ACHN (cell line): ENCODE measurements around the gene SLC9A2.

Experiments
- DNase-seq: peaks from one replicate; pipeline ENCODE4 v3.0.0-alpha.2; 2015
- in situ Hi-C: cut with HindIII; loops from 2 replicates; pipeline ENCODE4 v1.10.0; 2017; ENCODE audit warnings: low sequenced_read_pairs, low pct_ligation_motif_present, low pct_unique_long_range_greater_than_20kb

The SLC9A2 gene

DNA sequence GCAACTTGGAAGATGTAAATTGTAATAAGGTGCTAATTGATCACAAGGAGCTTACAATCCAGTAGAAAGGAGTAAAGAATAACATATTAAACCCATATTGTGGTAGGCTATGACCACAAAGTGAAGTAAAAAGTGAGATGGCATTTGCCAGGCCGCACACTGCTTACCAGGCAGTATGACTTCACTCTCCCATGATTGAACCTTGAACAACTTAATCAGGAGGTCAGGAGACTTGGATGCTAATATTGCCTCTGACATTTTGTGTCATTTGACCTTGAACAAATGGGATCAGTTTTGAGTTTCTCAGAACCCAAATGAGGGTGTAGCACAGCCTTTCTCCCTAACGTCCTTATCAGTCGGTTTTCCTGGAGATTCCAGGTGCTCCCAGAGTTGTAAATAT is 44.0 kb downstream of the SLC9A2 start:
- in situ Hi-C loops: no loop called here
- DNase-seq: no peak

DNA sequence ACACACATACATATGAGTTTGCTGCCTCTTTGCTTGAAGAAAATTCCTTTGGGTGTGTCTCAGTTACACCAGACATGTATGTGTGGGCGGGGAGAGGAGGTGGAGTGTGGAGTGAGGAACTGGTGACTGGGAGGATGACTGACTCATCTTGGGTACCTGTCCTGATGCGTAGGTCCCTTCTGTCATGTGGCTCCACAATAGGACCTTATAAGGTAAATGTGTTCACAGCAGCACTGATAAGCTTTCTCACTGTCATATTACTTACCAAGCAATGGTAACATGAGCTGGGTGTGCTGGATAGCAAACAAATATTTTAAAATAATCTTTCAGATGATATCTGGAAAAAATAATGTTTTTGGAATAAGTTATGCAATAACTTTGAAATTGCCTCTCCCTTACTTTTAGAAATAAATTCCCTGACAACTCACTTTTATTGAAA is 45.1 kb downstream of the SLC9A2 start:
- in situ Hi-C loops: no loop called here
- DNase-seq: no peak

DNA sequence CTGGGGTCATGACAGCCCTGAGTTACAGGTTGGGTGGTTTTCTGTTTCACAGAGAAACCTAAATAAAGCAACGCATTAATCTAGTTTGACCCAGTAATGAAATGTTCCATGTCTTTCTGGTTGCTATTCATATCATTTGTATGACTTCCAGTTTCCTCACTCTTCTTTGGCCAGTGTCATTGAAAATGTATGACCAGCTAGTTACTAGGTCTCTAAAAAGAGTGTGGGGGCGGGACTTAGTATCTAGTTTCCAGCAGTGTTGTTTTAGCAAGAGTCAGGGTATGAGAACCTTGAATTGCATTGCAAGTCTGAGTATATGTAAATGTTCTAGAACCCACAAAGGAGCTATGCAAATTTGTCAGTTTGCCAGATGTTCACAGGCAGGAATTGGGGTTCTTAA is 47.7 kb downstream of the SLC9A2 start:
- in situ Hi-C loops: no loop called here
- DNase-seq: no peak

DNA sequence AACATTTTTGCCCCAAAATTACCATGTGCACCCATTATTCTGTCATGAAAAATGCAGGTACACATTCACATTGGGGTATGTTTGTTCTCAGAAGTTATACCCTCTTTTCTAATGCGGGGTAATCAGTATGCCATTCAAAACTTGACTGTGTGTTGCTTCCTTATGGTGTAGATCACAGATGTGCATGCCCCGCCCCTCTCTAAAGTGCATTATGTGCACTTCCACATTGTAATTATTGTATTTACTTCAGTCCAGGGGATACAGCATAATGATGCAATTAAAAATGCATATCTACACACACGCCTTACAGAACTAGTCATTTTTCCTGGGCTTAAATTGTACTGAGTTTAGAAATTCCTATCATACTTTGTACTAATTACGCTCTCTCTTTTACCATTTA is 48.8 kb downstream of the SLC9A2 start:
- DNase-seq: no peak
- in situ Hi-C loops: no loop called here

DNA sequence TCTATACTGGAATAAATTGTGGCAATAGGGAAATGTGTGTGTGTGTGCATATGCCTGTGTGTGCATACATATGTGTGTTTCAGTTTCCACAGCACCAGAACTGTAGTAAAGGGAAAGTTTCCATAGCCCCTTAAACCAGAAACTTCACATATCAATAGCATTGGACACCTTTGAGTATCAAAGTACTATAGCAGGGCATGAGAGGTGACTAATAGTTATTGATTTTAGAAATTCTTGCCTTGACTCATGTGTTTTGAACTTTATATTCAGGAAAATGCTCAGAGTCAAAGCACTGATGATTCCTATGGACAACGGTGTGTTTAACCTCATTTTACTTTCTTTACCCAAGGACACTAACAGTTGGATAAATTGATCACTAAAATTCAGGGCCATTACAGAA is 50.0 kb downstream of the SLC9A2 start:
- no peak for DNase-seq
- in situ Hi-C loops: no loop called here

DNA sequence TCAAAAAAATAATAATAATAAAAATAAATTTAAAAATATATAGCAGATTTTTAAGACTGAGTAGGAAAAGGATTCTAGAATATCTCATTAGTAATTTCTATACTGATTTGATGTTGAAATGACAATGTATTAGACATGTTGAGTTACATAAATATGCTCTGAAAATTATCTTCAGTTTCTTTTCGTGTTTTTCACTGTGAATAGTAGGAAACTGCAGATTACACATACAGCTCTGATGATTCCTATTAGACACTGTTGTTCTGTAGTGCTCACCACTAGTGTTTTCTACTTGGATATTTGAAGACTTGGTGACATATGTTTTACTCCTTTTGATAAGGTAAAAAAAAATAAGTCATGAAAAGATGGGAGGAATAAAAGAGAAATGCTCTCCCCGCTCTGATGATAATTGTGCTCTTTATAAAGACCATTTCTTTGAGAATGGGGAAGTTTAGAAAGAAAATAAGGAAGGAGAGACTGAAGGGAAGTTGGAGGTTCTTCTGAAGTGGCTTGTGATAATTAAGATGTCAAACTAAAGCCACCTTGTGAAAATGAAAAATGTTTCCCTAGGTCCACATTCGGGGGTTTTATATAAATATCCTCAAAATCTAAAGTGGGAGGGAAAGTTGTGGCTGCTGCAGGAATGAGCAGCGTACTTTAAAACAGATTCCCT is 52.9 kb downstream of the SLC9A2 start:
- no peak for DNase-seq

DNA sequence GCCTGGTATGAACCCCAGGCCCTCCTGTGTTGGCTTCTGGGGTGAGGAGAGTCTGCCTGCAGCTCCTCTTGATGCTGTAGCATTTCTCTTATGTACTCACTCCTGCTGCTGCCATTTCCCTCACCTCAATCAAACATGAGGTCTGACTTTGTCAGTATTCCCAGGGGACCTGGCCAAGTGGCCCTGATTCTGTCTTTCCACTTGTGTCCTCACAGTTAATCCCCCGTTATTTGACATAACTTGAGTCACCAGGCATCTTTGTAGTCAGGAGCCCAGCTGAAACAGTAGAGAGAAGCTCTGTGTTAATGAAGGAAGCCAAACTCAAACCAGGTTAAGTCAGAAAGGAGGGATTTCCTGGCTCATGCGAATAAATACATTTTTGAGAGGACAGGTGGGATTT is 55.0 kb downstream of the SLC9A2 start:
- in situ Hi-C loops: no loop called here
- DNase-seq: no peak

More for the DNA sequence above, 52.9 kb downstream of the SLC9A2 start:
- in situ Hi-C loops: no loop called here

DNA sequence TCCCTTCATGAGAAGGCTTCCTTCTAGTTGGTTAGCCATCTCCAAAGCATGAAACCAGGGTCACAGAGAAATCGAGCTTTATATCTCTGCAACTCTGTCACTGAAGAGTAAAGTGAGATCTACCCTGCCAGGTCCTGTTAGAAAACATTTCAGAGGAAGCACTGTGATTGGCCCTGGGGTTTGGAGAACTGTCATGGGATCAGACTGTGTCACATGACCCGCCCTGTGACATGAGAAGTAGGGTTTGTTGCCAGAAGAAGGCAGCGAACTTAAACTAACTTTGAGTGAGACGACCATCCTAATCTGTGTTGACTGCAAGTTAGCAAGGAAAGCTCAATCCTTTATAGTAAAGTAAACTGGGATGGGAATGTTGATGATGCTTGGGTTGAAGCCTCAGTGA is 55.5 kb downstream of the SLC9A2 start:
- no peak for DNase-seq
- in situ Hi-C loops: no loop called here

DNA sequence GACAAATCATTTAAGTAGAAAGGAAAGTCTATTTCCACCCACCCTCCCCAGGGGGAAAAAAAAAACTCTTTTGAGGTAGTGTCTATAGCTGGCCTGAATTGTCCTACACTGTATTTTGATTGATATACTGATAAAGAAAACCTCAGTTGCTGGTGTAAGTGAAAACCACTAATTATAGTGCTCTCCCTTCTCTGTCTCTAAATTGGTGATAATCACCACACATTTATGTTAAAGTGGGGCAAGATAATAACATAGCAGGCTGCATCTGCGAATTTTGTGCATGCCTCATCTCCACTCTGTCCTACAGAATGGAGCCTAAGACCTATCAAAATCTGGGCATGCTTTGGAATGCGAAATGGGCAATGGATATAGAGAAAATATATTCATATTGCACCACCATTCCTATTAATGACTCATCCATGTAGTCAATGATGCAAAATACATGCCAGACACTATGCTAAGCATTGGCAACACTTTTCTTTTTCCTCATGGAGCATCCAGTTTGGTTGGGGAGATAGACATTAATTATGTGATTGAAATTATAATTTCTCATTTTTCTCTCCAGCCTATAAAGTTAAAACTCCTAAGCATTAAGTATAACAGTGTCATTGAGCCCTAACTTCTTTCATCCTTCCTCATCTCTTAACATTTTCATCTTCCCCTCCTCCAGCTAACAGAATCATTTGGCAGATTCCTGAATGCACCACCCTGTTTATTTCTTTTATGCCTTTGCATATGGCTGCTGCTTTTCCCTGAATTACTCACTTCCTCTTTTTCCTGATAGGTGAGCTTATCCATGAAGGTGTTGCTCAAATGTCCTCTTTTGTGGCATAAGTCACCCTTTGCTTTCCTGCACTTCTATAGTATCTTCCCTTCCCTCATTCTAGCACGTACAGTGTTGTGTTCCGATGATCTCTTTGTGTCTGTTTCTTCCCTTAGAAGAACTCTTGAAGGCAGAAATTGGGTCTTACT is 58.2 kb downstream of the SLC9A2 start:
- in situ Hi-C loops: no loop called here

DNA sequence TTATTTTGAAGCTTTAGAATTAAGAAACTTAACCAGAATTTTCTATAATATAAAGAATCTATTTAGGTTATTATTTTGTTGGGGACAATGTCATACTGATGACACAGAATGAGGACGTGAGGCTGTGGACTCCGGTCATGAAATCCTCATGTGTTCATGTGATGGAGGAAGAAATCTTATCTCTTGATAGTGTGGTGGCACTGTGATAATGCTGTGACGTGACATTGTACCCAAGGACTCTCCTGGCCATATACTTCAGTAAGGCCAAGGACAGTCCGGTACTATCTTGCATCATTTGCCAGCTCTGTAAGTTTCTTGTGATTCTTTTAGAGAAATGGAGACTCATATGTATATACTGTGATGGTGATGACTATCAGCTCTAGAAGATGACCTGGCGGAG is 59.1 kb downstream of the SLC9A2 start:
- no peak for DNase-seq
- in situ Hi-C loops: no loop called here

More for the DNA sequence above, 58.2 kb downstream of the SLC9A2 start:
- no peak for DNase-seq

DNA sequence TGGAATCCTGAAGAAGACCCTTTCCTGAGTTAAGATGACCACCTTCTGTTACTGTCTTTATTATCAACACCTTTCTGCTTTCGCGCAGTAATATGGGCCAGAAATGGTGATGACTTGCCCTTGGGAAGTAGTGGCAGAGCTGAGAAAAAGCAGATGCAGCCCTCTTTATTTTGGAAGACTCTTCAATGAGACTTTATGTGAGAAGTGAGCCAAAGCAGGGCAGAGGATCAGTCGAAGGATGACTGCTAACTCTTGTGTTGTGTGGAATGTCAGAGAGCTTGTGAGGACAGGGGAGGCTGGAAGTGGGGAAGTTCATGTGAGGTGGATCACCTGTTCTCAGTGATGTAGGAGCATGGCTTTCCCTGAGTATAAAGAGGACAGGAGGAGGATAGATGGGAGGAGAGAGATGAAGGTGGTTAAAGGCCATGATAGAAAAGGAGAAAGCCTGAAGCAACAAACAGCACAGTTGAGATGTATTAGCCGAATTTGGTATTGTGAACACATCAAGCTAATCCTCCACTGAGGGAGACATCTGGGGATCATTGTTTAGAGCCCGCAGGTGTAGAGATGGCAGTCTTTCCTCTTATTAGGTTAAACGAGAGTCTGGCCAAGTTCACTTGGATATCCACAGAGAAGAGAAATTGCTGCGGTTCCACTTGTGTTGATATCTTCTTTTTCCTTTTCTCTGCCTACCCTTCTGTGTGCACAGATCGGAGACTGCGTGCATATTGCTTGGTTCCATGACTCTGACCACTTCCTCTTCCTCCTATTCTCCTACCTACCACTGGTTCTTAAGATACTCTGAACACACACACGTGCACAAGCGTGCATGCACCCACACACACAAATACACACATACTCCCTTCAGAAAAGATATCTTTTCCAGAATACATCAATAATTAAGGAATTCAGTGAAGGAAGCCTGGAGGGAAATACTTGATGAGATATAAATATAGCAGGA is 67.4 kb downstream of the SLC9A2 start:
- DNase-seq: no peak
- in situ Hi-C loops: no loop called here

DNA sequence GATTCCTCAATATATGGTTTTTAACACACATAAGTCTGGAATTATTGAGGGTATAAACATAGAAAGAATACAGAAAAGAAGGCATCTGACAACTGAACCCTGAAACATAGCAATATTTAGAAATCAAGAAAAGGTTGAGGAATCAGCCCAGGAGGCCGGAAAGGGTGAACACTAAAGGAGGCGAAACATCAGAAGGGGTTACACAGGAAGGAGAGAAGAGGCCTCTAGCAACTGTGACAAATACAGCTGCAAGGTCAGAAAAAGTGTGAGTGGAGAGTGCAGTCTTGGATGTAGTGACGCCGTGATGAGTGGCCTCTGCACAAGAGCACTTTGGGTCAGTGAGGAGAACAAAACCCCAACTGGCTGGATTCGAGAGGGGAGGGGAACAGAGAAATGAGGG is 70.7 kb downstream of the SLC9A2 start:
- no peak for DNase-seq
- in situ Hi-C loops: no loop called here

DNA sequence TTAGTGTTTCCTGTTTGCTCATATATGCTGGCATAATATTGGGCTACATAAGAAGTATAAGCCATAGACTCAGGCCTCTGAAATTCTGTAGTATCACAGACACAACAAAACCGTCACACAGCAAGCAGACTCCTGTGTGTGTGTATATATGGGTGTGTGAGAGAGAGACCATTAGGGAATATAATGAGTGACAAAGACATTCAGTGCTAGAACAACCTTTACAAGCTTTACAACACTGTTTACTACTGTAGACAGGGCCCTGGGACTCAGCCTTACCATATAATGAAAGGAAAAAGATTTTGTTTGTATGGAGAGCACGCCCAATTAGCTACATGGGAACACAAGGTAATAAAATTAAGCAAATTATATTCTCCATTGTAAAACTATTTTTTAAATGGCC is 77.1 kb downstream of the SLC9A2 start:
- DNase-seq: no peak
- in situ Hi-C loops: no loop called here

DNA sequence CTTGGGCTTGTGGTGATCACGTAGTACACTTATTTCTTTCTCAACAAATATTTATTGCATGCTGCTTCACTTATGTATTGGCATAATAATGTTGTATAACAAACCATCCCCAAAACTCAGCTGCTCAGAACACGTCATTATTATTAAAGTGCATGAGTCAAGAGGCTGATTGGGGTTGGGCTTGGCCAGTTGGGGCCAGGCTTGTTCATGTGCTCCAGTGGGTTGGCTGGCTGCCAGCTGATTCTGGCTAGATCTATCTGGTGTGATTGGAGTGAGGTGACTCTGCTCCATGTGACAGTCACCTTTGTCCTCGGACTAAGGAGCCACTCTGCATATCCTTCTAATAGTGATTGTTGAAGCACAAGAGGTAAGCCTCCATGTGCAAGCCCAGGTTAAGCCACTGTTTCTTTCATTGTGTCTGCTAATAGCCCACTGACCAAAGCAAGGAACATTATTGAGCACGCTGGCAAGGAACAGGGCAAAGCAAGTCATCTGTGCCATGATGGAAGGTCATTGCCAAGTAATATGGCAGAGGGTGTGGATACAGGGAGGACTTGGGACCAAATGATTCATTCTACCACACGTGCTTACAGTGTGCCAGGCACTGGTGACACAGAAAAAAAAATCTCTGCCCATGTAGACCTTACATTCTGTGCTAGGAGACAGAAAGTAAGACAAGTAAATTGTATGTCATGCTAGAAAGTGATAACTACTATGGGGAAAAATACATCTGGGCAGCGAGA is 79.2 kb downstream of the SLC9A2 start:
- in situ Hi-C loops: no loop called here
- no peak for DNase-seq

DNA sequence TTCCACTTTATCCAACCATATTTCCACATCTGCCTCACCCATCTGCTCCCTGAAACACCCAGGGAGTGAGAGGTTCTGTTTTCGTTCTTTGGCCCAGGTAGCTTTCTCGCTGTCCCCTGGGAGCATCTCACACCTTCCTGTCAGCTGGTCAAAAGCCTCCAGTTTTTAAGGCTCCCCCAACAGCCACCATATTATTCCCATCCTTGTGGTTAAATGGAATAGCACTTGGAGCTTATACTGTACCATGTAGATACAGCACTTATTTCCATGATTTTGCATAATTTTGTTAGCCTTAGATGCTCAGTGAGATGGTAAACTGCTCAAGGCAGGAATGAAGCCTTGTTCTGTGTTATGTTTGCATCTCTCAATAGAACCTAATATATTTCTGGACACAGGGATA is 84.0 kb downstream of the SLC9A2 start:
- in situ Hi-C loops: no loop called here

DNA sequence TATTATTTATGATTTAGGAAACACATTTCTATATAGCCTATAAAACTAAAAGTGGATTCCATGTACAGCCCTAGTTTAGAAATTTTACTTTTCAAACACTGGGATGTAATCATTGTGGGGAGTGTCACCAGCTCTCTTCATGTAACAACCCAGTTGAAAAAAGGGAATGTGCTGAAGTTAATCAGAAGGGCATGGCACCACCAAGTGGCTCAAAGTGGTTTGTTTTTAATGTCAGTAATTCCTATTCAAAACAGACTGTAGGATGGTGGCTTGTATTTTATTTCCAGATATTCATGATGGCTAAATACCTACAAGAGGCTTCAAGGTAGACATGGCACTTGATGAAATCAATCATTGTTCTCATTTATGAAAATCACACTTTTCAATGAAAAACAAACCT is 84.4 kb downstream of the SLC9A2 start:
- peak; percentile 37 for DNase-seq
- in situ Hi-C loops: no loop called here

More for the DNA sequence above, 84.0 kb downstream of the SLC9A2 start:
- no peak for DNase-seq

DNA sequence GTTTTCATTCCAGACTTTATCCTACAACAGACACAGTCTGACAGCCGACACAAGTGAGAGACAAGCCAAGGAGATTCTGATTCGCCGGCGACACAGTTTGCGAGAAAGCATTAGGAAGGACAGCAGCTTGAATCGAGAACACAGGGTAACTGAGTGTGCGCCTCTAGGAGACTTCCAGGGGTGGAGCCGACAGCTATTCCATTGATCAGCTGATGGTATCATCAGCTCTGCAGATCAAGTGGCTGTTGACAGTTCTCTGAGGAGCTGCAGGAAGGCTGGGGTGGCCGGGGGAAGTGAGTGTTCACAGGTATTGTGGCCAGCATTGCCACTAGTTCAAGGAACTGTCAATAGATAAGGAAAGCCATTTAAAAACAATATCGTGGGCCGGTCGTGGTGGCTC is 85.2 kb downstream of the SLC9A2 start:
- in situ Hi-C loops: no loop called here
- no peak for DNase-seq
